ENCODE results near the gene KDM2A. TPM values are rescaled to one million over a fixed set of nuclear protein-coding genes. Genes with fewer than 3 reads are reported as not detected.

Gene KDM2A
- total RNA-seq, 2 donors from 2014 or later: 62.3 to 71.9 TPM

- intact Hi-C loops (cut with DNase I, micrococcal nuclease): no loop called here
- DNase-seq (peak; percentile 74 to 80), ATAC-seq (peak; percentile 62)
Measured at GRCh38 chr11:67301951-67302516, 183.0 kb downstream of the KDM2A start.

- ATAC-seq: peak; percentile 49
- intact Hi-C loops (cut with DNase I, micrococcal nuclease): no loop called here
- DNase-seq: peak; percentile 56 to 62
Measured at GRCh38 chr11:67302571-67303131, 183.6 kb downstream of the KDM2A start.

GRCh38 chr11:67303132-67303834 is 184.2 kb downstream of the KDM2A start, which contains the start of gene SSH3:
Gene SSH3 (plus strand): TSS chr11:67303530. CDS start chr11:67303626, 96 bp downstream.
- intact Hi-C loops (cut with DNase I, micrococcal nuclease): no loop called here
- ATAC-seq (peak; percentile 86), DNase-seq (peak; percentile 89)

GRCh38 chr11:67303835-67304411 is 184.9 kb downstream of the KDM2A start:
- intact Hi-C loops (cut with DNase I, micrococcal nuclease): no loop called here
- peak in 1 of 2 donors; percentile 59 for DNase-seq
- peak; percentile 47 for ATAC-seq

GRCh38 chr11:67304511-67305113 is 185.5 kb downstream of the KDM2A start:
- ATAC-seq: no peak
- DNase-seq: peak in 1 of 2 donors; percentile 9

GRCh38 chr11:67306769-67307544 is 187.9 kb downstream of the KDM2A start:
- intact Hi-C loops (cut with DNase I, micrococcal nuclease): no loop called here
- DNase-seq (no peak), ATAC-seq (no peak)

More at GRCh38 chr11:67304511-67305113, 185.5 kb downstream of the KDM2A start:
- intact Hi-C loops (cut with DNase I, micrococcal nuclease): no loop called here

- ATAC-seq (no peak), DNase-seq (no peak)
- intact Hi-C loops (cut with DNase I, micrococcal nuclease): no loop called here
Measured at GRCh38 chr11:67307545-67308001, 188.5 kb downstream of the KDM2A start.

Other genes with a start within 250 kb of the KDM2A start
- gene PC, start 160.9 kb upstream of the KDM2A start, total RNA-seq: 10 to 100 TPM; 47.2 to 65.2 TPM
- gene C11orf86, start 144.0 kb upstream of the KDM2A start, total RNA-seq: 10 to 100 TPM; 24.5 to 82.9 TPM
- gene SYT12, start 96.1 kb upstream of the KDM2A start, total RNA-seq: under 1 TPM; 0.43 to 0.47 TPM
- 1 to 10 TPM; 9.7 to 10.0 TPM for gene RHOD, start 62.4 kb upstream of the KDM2A start, total RNA-seq
- 100 to 1,000 TPM in 1 of 2 donors, 10 to 100 TPM in 1; 95.8 to 119 TPM for gene GRK2, start 147.2 kb downstream of the KDM2A start, total RNA-seq
- gene ANKRD13D, start 170.0 kb downstream of the KDM2A start, total RNA-seq: 10 to 100 TPM; 26.9 to 29.6 TPM
- gene SSH3, start 184.3 kb downstream of the KDM2A start, total RNA-seq: 10 to 100 TPM; 74.9 to 79.3 TPM
- gene POLD4, start 234.3 kb downstream of the KDM2A start, total RNA-seq: 100 to 1,000 TPM; 237 to 262 TPM

Data from left colon (tissue), 2 donors.